ENCODE results near the gene PARD3B.

GRCh38 chr2:205296959-205297358 is 751.7 kb downstream of the PARD3B start:
- no peak for TF ChIP-seq CTCF (IDR thresholded peaks at IDR 0.05)
- TF ChIP-seq POLR2A (IDR thresholded peaks at IDR 0.05) = no peak

Data from stomach (tissue), 4 donors.